ENCODE measurements around the gene IGFALS.

- TF ChIP-seq CTCF (IDR thresholded peaks at IDR 0.05) (no peak), POLR2A (IDR thresholded peaks at IDR 0.05) (no peak)
Measured at GRCh38 chr16:1790261-1790610, 3.3 kb downstream of the IGFALS start.

Data from Peyer's patch (tissue), 4 donors.